ENCODE data around the gene FZD2.
"Not testable (repeated sequence)": the region's sequence is repeated elsewhere in the genome, so short reads cannot be mapped to it uniquely, and the experiment has no call there.

The FZD2 gene

DNA sequence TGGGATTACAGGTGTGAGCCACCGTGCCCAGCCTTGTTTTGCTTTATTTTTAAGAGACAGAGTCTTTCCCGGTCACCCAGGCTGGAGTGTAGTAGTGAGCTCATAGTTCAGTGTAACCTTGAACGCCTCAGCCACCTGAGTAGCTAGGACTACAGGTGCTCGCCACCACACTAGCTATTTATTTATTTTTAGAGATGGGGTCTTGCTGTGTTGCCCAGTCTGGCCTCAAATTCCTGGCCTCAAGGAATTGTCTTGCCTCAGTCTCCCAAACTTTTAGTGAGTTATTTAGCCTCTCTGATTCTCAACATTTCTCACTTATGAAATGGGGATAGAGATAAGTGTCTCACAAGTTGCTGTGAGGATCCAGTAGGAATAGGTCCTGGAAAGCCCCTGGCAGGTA lies 21.7 kb downstream of the FZD2 start:
- DNase-seq (ENCODE audit: low read depth), result no peak

DNA sequence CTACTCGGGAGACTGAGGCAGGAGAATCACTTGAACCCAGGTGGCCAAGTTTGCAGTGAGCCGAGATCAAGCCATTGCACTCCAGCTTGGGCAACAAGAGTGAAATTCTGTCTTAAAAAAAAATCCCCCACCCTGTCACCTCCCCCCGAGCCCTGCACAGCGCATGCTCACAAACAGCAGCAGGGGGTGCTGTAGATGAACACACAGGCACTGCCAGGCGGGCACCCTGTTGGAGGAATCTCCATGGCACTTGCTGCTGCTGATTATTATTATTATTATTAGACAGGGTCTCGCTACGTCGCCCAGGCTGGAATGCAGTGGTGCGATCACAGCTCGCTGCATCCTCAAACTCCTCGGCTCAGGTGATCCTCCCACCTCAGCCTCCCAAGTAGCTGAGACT lies 24.6 kb downstream of the FZD2 start:
- DNase-seq (ENCODE audit: low read depth), result no peak

DNA sequence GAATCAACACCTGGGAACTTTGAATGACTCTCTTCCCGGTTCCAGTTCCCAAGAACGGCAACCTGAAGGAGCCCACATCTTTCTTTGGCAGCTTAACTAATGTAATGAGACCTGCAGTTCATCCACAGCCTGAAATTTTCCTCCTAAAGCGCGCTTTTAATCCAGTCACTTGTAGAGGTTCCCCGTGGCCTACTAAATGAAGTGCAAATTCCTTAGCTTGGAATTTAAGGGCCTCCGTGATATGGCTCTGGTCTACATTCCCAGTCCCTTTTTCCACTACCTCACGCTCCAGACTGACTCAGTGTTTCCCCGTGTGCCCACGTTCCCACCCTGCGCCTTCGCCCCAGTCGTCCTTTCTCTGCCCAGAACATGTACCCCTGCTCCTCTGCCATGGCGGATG lies 27.2 kb downstream of the FZD2 start:
- no peak for DNase-seq (ENCODE audit: low read depth)

DNA sequence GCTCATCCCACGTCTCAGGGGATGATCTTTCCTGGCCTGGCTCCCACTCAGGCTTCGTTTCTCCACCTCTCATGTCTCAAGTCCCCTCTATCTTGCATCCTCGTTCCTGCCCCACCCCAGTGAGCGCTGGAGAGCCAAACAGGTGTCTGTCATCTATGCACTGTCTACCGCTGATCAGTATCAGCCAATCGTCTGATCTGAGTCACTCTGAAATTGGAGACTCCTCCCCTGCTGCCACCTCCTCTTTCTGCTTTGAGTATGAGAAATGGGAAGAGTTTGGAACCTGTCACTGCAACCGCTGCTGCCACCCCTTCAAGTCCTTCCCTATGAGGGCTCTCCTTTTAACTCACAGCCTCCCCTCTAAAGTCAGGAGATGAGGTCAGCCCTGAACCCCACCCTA lies 28.0 kb downstream of the FZD2 start:
- DNase-seq (ENCODE audit: low read depth), result no peak

DNA sequence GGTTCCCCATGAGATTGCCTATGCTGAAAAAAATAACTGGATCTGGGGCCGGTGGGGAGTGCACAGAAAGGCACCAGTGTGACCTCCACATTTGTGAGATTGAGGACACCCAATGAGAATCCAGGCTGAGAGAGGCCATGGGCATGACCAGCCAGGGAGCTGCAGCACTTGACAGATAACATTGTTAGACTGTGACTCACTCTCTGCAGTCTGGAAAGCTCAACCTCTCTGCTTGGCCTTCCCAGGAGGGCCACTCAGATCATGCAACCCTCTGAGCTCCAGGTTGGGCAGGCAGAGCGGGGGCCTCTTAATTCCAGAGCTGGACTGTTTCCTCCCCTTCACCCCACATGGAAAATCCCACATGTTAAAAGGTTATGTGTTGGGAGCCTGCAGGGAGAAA lies 30.1 kb downstream of the FZD2 start:
- DNase-seq (ENCODE audit: low read depth), result no peak

DNA sequence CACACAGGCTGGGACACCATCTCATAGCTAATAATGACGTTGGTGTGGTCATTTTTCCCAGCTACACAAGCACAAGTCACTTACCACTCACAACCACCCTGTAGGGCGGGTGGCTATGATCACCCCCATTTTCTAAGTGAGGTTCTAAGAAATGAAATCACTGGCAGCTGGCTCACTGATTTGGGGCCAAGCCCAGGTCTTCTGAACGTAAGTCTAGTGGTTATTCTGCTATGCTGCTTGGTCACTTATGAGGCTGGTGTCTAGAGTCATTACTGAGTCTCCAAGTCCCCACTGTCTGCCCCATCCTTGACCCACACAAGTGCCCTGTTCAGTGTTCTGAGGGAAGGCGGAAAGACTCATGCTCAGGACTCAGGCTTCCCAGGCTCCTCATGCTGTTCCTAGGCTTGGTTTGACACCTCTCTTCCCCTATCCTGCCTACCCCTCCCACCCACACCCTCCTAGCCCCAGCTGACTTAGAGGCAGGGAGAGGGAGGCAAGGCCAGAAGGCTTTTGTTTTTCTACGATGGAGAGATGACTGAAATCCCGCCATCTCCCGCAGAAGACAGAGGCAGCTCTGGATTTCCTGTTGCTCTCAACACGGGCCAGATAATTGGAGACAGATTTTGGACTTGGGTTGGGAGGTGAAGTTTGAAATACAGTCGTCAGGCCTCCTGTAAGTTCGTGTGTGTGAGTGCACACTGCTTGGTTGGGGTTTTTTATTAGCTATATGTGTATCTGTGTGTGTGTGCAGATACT lies 32.2 kb downstream of the FZD2 start:
- DNase-seq (ENCODE audit: low read depth), result no peak

DNA sequence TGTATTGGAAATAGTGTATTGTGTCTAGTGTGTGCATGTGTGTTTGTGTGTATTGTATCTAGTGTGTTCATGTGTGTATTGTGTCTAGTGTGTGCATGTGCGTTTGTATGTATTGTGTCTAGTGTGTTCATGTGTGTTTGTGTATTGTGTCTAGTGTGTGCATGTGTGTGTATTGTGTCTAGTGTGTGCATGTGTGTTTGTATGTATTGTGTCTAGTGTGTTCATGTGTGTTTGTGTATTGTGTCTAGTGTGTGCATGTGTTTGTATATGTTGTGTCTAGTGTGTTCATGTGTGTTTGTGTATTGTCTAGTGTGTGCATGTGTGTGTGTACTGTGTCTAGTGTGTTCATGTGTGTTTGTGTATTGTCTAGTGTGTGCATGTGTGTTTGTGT lies 32.8 kb downstream of the FZD2 start:
- DNase-seq (ENCODE audit: low read depth), result not testable (repeated sequence)

DNA sequence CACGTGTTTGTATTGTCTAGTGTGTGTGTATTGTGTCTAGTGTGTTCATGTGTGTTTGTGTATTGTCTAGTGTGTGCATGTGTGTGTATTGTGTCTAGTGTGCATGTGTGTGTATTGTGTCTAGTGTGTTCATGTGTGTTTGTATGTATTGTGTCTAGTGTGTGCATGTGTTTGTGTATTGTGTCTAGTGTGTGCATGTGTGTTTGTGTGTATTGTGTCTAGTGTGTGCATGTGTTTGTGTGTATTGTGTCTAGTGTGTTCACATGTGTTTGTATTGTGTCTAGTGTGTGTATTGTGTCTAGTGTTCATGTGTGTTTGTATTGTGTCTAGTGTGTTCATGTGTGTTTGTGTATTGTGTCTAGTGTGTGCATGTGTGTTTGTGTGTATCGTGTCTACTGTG lies 33.5 kb downstream of the FZD2 start:
- not testable (repeated sequence) for DNase-seq (ENCODE audit: low read depth)

DNA sequence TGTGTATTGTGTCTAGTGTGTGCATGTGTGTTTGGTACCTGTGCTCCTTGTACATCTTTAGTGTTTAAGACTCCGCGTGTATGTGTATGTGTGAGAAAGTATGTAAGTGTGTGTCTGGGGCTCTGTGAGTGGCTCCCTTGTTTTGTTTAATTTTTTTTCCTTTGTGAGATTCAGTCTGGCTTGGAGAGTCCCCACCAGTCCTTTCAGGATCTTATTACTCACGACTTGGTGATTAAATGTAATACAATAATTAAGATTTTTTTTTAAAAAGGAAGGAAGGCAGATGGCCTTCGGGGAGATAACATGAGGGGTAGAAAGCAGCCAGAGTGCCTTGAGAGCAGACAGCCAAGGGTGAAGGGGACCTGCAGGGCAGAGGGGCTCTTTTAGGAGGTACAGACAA lies 33.9 kb downstream of the FZD2 start:
- DNase-seq (ENCODE audit: low read depth), result no peak

DNA sequence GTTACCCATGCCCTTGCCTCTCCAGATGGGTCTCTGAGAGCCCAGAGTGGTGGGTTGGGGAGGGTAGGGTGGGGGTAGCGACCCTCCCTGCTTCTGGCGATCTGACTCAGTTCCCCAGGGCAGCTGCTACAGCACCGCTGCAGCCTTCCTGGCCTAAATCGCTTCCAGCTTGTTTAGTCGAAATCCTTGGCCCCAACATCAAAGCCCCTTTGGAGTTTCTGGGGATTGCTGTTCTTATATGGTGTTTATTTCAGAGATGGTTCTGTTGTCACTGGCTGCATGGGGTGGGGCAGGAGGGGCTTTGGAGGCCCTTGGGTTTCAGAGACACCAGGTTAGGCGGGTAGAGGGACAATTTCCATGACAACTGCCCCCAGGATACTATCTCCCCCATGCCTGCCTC lies 35.9 kb downstream of the FZD2 start:
- no peak for DNase-seq (ENCODE audit: low read depth)

DNA sequence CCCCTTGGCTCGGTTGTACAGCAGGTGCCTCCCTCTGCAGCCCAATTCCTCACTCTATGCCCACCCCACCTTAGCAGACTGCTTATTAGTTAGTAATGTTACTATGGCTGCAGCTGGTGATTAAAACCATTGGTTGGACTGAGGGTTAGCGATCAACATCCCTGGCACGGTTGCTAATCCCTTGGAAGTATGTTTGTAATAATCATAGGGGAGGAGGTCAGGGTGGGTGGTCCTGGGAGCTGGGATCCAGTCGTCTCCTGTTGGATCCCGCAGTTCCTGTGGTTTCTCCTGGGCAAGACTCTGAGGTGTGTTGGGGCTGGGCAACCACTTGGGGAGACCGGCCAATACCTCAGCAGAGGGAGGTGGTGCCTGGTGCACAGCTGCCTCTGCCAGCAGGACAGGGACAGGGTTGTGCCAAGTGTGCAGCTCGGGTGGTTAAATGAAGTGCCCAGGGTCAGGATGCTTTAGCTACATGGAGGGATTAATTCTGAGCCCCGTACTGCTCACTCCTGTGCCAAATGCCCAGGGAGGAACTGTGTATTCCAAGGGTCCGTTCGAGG lies 38.0 kb downstream of the FZD2 start:
- no peak for DNase-seq (ENCODE audit: low read depth)

DNA sequence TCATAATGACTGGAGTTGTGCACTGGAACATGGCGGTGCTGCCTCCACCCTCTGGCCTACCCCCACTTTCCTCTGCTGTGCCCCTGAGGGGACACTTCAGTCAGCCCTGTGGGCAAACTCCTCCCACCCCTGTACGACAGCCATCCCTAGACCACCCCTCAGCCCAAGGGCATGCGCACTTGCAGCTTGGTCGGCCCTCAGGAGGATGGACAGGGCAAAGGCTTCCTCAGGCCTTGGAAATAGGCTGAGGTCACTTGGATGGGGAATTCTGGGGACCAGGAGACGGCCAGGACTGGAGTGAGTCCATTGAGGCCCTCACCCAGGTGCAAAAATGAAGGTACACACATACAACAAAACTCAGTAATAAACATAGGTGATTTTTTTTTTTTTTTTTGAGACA lies 41.0 kb downstream of the FZD2 start:
- DNase-seq (ENCODE audit: low read depth), result no peak

DNA sequence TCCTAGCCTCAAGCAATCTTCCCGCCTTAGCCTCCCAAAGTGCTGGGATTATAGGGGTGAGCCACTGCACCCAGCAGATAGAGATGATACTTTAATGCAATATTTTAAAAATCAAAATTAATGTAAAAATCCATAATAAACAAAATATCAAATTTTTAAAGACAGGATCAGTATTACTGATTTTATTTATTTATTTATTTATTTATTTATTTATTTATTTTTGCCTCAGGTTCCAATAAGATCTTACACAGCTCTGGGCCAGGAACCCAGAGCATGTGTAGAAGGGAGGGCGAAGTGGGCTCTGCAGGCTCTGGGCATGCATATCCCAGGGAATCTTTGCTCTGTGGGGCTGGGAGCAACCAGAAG lies 41.6 kb downstream of the FZD2 start:
- no peak for DNase-seq (ENCODE audit: low read depth)

DNA sequence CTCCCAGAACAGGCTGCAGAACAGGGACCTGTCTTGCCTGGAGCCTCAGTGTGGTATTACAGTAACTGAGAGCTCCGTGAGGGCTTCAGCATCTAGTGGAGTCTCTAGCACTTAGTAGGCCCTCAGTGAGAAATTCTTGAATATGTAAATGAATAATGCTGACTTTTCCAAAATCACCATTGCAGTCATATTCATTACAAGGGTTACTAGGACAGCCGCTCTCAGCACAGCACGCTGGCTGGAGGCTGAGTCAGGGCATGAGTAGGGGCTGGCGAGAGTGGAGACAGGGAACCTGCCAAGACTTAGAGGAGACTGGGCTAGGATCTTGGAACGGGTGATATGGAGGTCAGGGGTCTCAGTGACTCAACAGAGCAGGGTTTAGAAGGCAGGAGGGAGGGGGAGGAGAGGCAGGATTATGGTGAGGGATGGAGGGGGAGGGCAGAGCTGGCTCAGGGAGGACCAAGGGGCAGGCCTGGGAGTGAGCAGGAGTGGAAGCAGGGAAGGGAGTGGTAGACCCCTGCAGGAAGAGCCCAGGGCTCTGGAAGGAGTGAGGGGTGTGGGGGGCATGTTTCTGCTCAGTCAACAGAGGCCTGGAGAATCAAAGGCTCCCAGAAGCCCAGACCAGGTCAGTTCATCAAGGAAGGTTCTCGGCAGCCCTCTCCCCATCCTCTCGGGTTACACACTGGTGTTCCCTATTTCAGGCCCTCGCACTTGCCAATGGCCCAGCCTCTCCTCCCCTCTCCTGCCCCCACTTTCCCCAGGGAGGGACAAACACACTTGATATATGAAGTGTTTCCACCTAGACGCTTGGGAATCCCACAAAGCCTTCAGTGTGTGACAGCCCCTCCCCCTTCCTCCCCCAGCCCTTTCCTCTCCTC lies 42.3 kb downstream of the FZD2 start:
- no peak for DNase-seq (ENCODE audit: low read depth)

DNA sequence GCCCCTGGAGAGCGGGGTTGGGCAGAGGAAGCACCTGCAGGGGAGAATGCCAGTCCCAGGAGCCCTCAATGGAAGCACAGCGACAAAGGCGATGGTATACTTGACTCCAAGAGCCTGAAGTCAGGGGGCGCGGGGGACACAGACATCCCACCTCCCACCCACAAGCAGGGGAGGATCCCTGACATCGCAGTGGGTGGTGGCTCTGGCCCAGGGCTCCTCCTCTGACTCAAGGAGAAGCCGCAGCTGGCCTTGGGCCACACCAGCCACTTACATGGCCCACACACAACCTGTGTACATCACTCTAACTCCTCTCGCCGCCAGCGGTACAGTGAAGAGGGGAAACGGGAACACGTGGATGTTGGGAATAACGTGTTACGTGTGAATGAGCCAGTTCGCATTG lies 44.3 kb downstream of the FZD2 start:
- no peak for DNase-seq (ENCODE audit: low read depth)

DNA sequence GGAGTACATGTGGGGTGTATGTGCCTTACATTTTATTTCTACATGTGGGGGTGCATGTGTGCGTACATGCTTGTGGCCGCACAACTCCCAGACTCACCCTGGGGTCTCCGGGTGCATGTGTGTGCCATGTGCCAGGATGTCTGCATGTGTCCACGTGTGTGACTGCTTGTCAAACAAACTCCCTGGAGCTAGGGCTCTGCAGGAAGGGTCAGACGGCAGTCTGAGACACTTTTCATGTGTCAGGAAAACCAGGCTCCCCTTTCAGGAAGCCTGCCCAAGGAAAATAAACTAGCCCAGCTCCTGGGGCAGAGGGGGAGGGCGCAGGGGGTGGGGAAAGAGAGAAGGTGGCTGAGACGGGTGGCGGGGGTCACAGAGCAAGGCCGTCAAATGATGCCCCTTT lies 44.7 kb downstream of the FZD2 start:
- no peak for DNase-seq (ENCODE audit: low read depth)

DNA sequence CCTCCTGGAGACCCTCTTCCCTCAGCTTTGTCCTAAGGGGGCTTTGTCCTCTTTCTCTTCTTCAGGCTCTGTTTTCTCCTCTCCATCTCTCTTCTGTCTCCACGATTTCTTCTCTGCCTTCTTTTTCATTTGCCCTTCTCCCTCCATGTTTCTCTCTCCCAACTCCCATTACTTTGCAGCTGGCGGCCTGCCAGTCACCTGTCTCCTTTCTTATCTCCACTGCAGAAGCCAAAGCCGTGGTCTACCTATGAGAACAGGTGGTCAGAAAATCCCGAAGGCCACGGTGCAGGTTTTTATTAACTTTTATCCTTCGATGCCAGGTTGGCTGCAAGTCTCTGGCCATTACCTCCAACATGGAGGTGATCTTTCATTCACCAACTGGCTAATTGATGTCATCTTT lies 45.1 kb downstream of the FZD2 start:
- no peak for DNase-seq (ENCODE audit: low read depth)

DNA sequence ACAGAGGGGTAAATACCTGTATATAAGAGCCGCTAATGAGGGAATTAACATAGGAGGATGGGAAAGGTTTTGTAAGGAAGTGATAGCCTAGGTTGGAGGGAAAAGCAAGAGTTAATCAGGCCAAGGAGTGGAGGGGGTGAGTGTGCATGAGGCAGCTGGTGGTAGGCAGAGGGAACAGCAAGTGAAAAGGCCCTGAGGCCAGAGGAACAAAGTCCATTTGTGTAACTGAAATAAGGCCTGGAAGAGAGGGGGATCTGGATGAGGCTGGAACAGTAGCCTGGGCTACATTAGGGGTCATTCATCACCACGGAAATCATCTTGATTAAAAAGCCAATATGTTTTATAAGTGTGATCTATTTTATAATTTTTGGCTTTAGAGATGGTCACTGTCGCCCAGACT lies 45.7 kb downstream of the FZD2 start:
- DNase-seq (ENCODE audit: low read depth), result no peak

DNA sequence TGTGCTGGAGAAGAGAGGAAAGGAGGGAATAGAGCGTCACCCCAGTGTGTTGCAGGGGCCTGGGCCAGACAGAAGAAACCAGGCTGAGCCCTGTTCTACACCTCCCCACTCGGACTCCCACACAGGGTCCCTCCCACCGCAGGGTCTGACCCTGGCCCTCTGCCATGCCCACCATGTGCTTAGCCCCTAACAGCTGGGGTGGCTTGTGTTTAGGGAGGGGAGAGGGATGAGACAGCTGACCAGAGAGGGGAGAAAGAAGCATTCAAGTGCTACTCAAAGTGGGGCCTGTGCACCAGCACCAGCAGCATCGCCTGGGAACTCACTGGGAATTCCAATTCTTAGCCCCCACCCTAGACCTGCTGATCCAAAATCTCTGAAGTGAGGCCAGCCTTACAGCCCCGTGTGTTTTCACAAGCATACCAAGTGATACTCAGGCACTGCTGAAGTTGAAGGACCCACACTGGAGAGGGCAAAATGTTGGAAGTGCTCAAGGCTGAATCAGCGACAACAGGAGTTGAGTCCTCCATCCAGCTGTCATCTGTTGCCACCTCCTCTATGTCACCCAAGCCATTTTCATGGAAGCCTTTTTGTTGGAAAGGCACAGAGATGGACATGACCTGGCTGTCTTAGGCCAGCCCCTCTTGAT lies 47.0 kb downstream of the FZD2 start:
- DNase-seq (ENCODE audit: low read depth), result no peak

DNA sequence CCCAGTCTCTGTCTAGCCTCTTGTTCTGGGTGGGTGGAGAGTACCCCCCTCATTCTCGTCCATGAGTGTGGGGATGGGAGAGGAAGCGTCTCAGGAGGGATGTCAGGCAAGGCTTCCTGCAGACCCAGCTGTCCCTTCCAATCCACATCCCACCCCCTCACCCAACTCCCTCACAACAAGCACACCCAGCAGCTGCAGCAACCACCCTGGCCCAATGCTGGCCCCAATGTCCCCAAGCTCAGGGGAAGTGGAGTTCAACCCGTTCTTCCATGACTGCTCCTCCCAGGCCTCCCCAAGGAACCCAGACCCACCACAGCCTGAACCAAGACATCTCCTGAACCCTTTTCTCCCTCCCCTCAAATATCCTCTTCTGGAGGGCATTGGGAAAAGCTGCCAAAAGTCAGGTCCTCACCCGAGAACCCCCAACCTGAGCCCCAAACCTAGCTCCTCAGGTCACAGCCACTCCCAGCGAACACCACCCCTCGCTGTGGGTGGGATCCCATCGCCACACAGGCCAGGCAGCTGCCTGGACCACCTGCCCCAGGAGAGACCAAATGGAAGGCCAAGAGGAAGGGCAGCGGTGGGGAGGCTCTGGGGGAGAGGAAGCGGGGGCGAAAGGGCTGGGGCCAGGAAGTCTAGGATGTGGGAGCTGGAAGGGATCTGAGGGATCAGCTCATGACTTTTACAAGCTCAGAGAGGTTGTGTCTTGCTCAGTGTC lies 47.6 kb downstream of the FZD2 start:
- no peak for DNase-seq (ENCODE audit: low read depth)

DNA sequence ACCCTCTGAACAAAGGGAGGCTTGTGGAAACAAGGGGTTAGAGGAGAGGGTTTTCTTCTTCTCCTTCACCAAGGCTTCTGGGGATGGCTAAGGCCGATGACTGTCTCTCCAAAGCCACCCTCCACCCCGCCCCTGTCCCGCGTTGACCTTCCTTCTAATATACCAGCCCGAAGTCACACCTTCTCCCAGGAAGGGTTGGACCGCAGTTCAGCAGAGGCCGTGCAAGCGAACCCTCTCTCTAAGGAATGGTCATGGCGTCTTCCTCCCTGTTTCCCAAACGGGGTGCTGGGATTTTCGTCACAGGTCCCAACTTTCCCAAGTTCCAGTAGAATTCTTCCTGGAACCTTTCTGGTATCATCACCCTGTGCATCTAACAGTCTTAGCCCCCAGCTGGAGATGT lies 49.4 kb downstream of the FZD2 start:
- no peak for DNase-seq (ENCODE audit: low read depth)
